GM23338 (cell line): ENCODE measurements around the gene NLRC5.

Experiments used
- CREB1 ChIP-seq: fragments of 250-450 bp; sonication (Bioruptor Pico); IDR thresholded peaks from 2 replicates; pipeline ENCODE4 v1.5.0; 2020; ENCODE audit warnings: low read depth, mild to moderate bottlenecking, moderate library complexity
- CTCF ChIP-seq, 2 experiments: fragments of 200-600 bp in 1 of 2; sonication (generic) in 1 of 2; conservative IDR thresholded peaks; 2 replicates each; pipeline versions ENCODE4 v1.5.1 to v1.6.1; 2016 to 2017; ENCODE audit warnings: antibody characterized with exemption in 2 of 2, low read depth in 2 of 2, mild to moderate bottlenecking in 2 of 2, moderate library complexity in 1 of 2
- EZH2 ChIP-seq: fragments of 200-600 bp; sonication (generic); IDR thresholded peaks from one replicate; pipeline ENCODE4 v1.8.0; 2017; ENCODE audit warnings: antibody characterized with exemption, mild to moderate bottlenecking, low read depth; ENCODE audit not compliant: unreplicated experiment
- EZH2phosphoT487 ChIP-seq: fragments of 200-600 bp; sonication (generic); IDR thresholded peaks from one replicate; pipeline ENCODE4 v1.8.1; 2018; ENCODE audit warnings: antibody characterized with exemption; ENCODE audit not compliant: unreplicated experiment
- JUNB ChIP-seq: IDR thresholded peaks from one replicate; pipeline ENCODE4 v1.6.1; 2016; ENCODE audit warnings: antibody characterized with exemption; ENCODE audit not compliant: unreplicated experiment
- NANOG ChIP-seq: IDR thresholded peaks from 2 replicates; pipeline ENCODE4 v1.6.1; 2016; ENCODE audit warnings: antibody characterized with exemption, borderline replicate concordance
- POLR2AphosphoS5 ChIP-seq: IDR thresholded peaks from 2 replicates; pipeline ENCODE4 v1.6.1; 2016; ENCODE audit warnings: antibody characterized with exemption, low read depth
- ZNF114 ChIP-seq: fragments of 250-450 bp; sonication (Bioruptor Pico); IDR thresholded peaks from 2 replicates; pipeline ENCODE4 v1.5.0; 2020; ENCODE audit warnings: mild to moderate bottlenecking, moderate library complexity
- TF ChIP-seq, protein P1 (sequence below): IDR thresholded peaks from one replicate; pipeline ENCODE4 v1.6.1; 2018; ENCODE audit warnings: antibody characterized with exemption; ENCODE audit not compliant: unreplicated experiment

GRCh38 chr16:57089406-57089805, 100.0 kb downstream of the NLRC5 start:
- TF ChIP-seq CTCF (conservative IDR thresholded peaks at IDR 0.05; ENCODE audit: low read depth in 2 of 2) (no peak), POLR2AphosphoS5 (no peak), EZH2phosphoT487 (no peak), EZH2 (no peak), NANOG (no peak), ZNF114 (no peak), JUNB (no peak), CREB1 (CRISPR knock-in tag) (no peak)
- TF ChIP-seq, protein P1, sequence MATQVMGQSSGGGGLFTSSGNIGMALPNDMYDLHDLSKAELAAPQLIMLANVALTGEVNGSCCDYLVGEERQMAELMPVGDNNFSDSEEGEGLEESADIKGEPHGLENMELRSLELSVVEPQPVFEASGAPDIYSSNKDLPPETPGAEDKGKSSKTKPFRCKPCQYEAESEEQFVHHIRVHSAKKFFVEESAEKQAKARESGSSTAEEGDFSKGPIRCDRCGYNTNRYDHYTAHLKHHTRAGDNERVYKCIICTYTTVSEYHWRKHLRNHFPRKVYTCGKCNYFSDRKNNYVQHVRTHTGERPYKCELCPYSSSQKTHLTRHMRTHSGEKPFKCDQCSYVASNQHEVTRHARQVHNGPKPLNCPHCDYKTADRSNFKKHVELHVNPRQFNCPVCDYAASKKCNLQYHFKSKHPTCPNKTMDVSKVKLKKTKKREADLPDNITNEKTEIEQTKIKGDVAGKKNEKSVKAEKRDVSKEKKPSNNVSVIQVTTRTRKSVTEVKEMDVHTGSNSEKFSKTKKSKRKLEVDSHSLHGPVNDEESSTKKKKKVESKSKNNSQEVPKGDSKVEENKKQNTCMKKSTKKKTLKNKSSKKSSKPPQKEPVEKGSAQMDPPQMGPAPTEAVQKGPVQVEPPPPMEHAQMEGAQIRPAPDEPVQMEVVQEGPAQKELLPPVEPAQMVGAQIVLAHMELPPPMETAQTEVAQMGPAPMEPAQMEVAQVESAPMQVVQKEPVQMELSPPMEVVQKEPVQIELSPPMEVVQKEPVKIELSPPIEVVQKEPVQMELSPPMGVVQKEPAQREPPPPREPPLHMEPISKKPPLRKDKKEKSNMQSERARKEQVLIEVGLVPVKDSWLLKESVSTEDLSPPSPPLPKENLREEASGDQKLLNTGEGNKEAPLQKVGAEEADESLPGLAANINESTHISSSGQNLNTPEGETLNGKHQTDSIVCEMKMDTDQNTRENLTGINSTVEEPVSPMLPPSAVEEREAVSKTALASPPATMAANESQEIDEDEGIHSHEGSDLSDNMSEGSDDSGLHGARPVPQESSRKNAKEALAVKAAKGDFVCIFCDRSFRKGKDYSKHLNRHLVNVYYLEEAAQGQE = no peak
